PFSK-1 (cell line): ENCODE measurements around the gene FURIN.

Experiments
- FOXP2 ChIP-seq: optimal IDR thresholded peaks from 2 replicates; pipeline ENCODE3; 2011; ENCODE audit warnings: borderline replicate concordance, control low read depth, inconsistent platforms; ENCODE audit not compliant: insufficient read depth; ENCODE audit errors: extremely low read length, extremely low read depth
- POLR2AphosphoS5 ChIP-seq: IDR thresholded peaks from 2 replicates; pipeline ENCODE4 v1.6.1; 2012; ENCODE audit warnings: low read depth, mild to moderate bottlenecking, control low read depth, low read length, moderate library complexity
- REST ChIP-seq, 2 experiments: IDR thresholded peaks; 2 replicates each; pipeline versions ENCODE4 v1.6.1 to v1.8.0; 2011 to 2012; ENCODE audit warnings: low read depth in 2 of 2, low read length in 2 of 2, control low read depth in 1 of 2, inconsistent platforms in 1 of 2, mild to moderate bottlenecking in 1 of 2, moderate library complexity in 1 of 2; ENCODE audit not compliant: insufficient read depth in 1 of 2
- SIN3A ChIP-seq: IDR thresholded peaks from 2 replicates; pipeline ENCODE4 v1.6.1; 2012; ENCODE audit warnings: mild to moderate bottlenecking, low read length, moderate library complexity, borderline replicate concordance; ENCODE audit not compliant: insufficient read depth
- TAF1 ChIP-seq: IDR thresholded peaks from 2 replicates; pipeline ENCODE4 v1.6.1; 2012; ENCODE audit warnings: low read length, control low read depth, borderline replicate concordance; ENCODE audit not compliant: insufficient read depth

The FURIN gene

GRCh38 chr15:90909976-90910375, 41.6 kb downstream of the FURIN start:
- no peak for TF ChIP-seq POLR2AphosphoS5
- no peak for TF ChIP-seq FOXP2
- no peak for TF ChIP-seq TAF1
- TF ChIP-seq SIN3A = no peak
- no peak for TF ChIP-seq REST (IDR thresholded peaks at IDR 0.05; ENCODE audit: insufficient read depth in 1 of 2, low read depth in 2 of 2, low read length in 2 of 2)

GRCh38 chr15:90910441-90911301, 42.3 kb downstream of the FURIN start:
- TF ChIP-seq FOXP2 = no peak
- no peak for TF ChIP-seq TAF1
- TF ChIP-seq SIN3A = no peak
- TF ChIP-seq POLR2AphosphoS5 = no peak
- TF ChIP-seq REST (IDR thresholded peaks at IDR 0.05; ENCODE audit: insufficient read depth in 1 of 2, low read depth in 2 of 2, low read length in 2 of 2) = no peak

DNA sequence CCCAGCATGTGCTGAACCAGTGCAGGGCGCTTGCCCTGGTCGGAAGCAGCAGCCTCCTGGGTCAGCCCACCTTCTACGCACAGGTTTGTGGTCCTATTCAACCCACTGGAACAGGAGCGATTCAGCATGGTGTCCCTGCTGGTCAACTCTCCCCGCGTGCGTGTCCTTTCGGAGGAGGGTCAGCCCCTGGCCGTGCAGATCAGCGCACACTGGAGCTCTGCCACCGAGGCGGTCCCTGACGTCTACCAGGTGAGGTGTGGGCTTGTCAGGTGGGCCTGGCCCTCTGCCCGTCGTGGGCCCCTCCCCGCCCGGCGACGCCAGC, 42.9 kb downstream of the FURIN start:
- no peak for TF ChIP-seq FOXP2
- TF ChIP-seq SIN3A = no peak
- TF ChIP-seq POLR2AphosphoS5 = no peak
- no peak for TF ChIP-seq REST (IDR thresholded peaks at IDR 0.05; ENCODE audit: insufficient read depth in 1 of 2, low read depth in 2 of 2, low read length in 2 of 2)
- TF ChIP-seq TAF1 = no peak

DNA sequence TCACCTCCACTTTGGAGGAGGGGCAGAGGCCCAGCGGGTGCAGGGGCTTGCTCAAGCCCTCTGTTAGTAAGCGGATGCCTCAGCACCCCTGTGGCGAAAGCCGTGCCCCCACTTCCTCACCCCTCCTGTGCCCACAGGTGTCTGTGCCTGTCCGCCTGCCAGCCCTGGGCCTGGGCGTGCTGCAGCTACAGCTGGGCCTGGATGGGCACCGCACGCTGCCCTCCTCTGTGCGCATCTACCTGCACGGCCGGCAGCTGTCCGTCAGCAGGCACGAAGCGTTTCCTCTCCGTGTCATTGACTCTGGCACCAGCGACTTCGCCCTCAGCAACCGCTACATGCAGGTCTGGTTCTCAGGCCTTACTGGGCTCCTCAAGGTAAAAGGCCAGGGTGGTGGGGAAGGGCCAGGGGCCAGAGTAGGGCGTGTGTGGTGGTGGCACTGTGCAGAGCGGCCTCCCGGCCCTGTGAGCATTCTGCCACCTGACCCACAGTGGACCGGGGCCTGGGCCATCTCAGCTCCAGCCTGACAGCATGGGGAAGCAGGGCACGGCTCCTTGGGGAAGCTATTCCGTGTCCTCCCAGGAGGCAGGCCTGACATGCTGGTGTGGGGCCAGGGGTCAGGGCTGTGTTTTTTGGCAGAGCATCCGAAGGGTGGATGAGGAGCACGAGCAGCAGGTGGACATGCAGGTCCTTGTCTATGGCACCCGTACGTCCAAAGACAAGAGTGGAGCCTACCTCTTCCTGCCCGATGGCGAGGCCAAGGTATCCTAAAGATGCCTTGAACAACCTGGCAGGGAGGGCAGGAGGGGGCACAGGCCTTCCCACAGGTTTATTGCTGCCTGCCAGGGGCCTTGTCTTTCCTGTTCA, 43.8 kb downstream of the FURIN start:
- TF ChIP-seq SIN3A = no peak
- no peak for TF ChIP-seq TAF1
- TF ChIP-seq REST (IDR thresholded peaks at IDR 0.05; ENCODE audit: insufficient read depth in 1 of 2, low read depth in 2 of 2, low read length in 2 of 2) = no peak
- TF ChIP-seq FOXP2 = no peak
- no peak for TF ChIP-seq POLR2AphosphoS5
